Measurements from ENCODE around the gene RPS10. TPM values are rescaled to one million over a fixed set of nuclear protein-coding genes. Genes with fewer than 3 reads are reported as not detected.
A peak's percentile ranks its signal among the peaks of the same experiment; 100 is the strongest.

RPS10 gene
- total RNA-seq, 1 experiment from 2014 or later = 1,497 TPM

GRCh38 chr6:34463849-34464248, 38.0 kb upstream of the RPS10 start:
- no peak overlapping the region for H3K4me3 ChIP-seq (ENCODE audit: low read depth, low read length, poor library complexity, severe bottlenecking)
- DNase-seq (ENCODE audit: low spot score) = no peak
- no TSS peak for BruUV-seq (replicated peaks)
- H3K4me1 ChIP-seq (ENCODE audit: insufficient read depth, low read length, poor library complexity, severe bottlenecking) = peaks cover 5% of the 10 kb centered on the region
- ChIA-PET CTCF (no interaction called here), POLR2A (ENCODE audit: low non-redundant PET) (no interaction called here)
- no peak for TF ChIP-seq EZH2 (IDR thresholded peaks at IDR 0.05; ENCODE audit: borderline replicate concordance, low read depth, low read length, poor library complexity, severe bottlenecking)
- TF ChIP-seq CTCF (conservative IDR thresholded peaks at IDR 0.05; ENCODE audit: low read depth, low read length) = no peak
- no peaks in the 10 kb centered on the region for H3K36me3 ChIP-seq (ENCODE audit: insufficient read depth, low read length, poor library complexity, severe bottlenecking)
- H3K27ac ChIP-seq (ENCODE audit: low read depth, low read length, poor library complexity, severe bottlenecking) = no peak overlapping the region
- H3K27me3 ChIP-seq (replicated peaks; ENCODE audit: insufficient read depth, low read depth, low read length, poor library complexity) = no peaks in the 10 kb centered on the region
- intact Hi-C loops (cut with micrococcal nuclease; ENCODE audit: unreplicated experiment) = loop anchor here (5.0 kb wide), 2 partner anchors 143 to 678 kb away; partner anchors contain the start of gene TCP11
- H3K9me3 ChIP-seq (ENCODE audit: low read depth, low read length, poor library complexity, severe bottlenecking) = no peaks in the 10 kb centered on the region

GRCh38 chr6:34463299-34463698, 37.4 kb upstream of the RPS10 start:
- CTCF ChIA-PET = no interaction called here
- DNase-seq (ENCODE audit: low spot score) = no peak

GRCh38 chr6:34462551-34462971, 36.7 kb upstream of the RPS10 start:
- no peak overlapping the region for H3K4me3 ChIP-seq (ENCODE audit: low read depth, low read length, poor library complexity, severe bottlenecking)
- DNase-seq (ENCODE audit: low spot score) = peak; percentile 64

More at GRCh38 chr6:34463299-34463698, 37.4 kb upstream of the RPS10 start:
- Histone ChIP-seq H3K36me3 (ENCODE audit: insufficient read depth, low read length, poor library complexity, severe bottlenecking) (no peaks in the 10 kb centered on the region), H3K4me1 (ENCODE audit: insufficient read depth, low read length, poor library complexity, severe bottlenecking) (peaks cover 5% of the 10 kb centered on the region), H3K27ac (ENCODE audit: low read depth, low read length, poor library complexity, severe bottlenecking) (no peak overlapping the region), H3K4me3 (ENCODE audit: low read depth, low read length, poor library complexity, severe bottlenecking) (no peak overlapping the region), H3K9me3 (ENCODE audit: low read depth, low read length, poor library complexity, severe bottlenecking) (no peaks in the 10 kb centered on the region), H3K27me3 (replicated peaks; ENCODE audit: insufficient read depth, low read depth, low read length, poor library complexity) (no peaks in the 10 kb centered on the region)
- BruUV-seq (replicated peaks) = no TSS peak
- POLR2A ChIA-PET (ENCODE audit: low non-redundant PET) = no interaction called here
- intact Hi-C loops (cut with micrococcal nuclease; ENCODE audit: unreplicated experiment) = loop anchor here (5.0 kb wide), 2 partner anchors 144 to 679 kb away; partner anchors contain the start of gene TCP11
- no peak for TF ChIP-seq EZH2 (IDR thresholded peaks at IDR 0.05; ENCODE audit: borderline replicate concordance, low read depth, low read length, poor library complexity, severe bottlenecking)
- no peak for TF ChIP-seq CTCF (conservative IDR thresholded peaks at IDR 0.05; ENCODE audit: low read depth, low read length)

More at GRCh38 chr6:34462551-34462971, 36.7 kb upstream of the RPS10 start:
- TF ChIP-seq CTCF (conservative IDR thresholded peaks at IDR 0.05; ENCODE audit: low read depth, low read length) (no peak), EZH2 (IDR thresholded peaks at IDR 0.05; ENCODE audit: borderline replicate concordance, low read depth, low read length, poor library complexity, severe bottlenecking) (no peak)
- ChIA-PET POLR2A (ENCODE audit: low non-redundant PET) (no interaction called here), CTCF (no interaction called here)
- no TSS peak for BruUV-seq (replicated peaks)
- H3K27ac ChIP-seq (ENCODE audit: low read depth, low read length, poor library complexity, severe bottlenecking) = no peak overlapping the region
- H3K9me3 ChIP-seq (ENCODE audit: low read depth, low read length, poor library complexity, severe bottlenecking) = no peaks in the 10 kb centered on the region
- H3K4me1 ChIP-seq (ENCODE audit: insufficient read depth, low read length, poor library complexity, severe bottlenecking) = peaks cover 5% of the 10 kb centered on the region
- no peaks in the 10 kb centered on the region for H3K27me3 ChIP-seq (replicated peaks; ENCODE audit: insufficient read depth, low read depth, low read length, poor library complexity)
- H3K36me3 ChIP-seq (ENCODE audit: insufficient read depth, low read length, poor library complexity, severe bottlenecking) = no peaks in the 10 kb centered on the region
- intact Hi-C loops (cut with micrococcal nuclease; ENCODE audit: unreplicated experiment) = loop anchor here (5.0 kb wide), 2 partner anchors 145 to 680 kb away; partner anchors contain the start of gene TCP11

Measured in A673 (cell line).